Mesenchymal stem cell (in vitro differentiated cells and primary cell): Measurements from ENCODE around the gene TRAPPC2L.

ENCODE experiments used
- DNase-seq: peaks from one replicate; pipeline ENCODE4 v3.0.0-alpha.2; 2013
- H2AFZ ChIP-seq: one replicate; pipeline ENCODE4 v1.6.1; 2013; ENCODE audit warnings: low read depth, mild to moderate bottlenecking, control low read depth, inconsistent platforms, low read length, moderate library complexity
- H2AK5ac ChIP-seq: 2 replicates; pipeline ENCODE4 v1.6.1; 2013; ENCODE audit warnings: low read length, moderate library complexity, mild to moderate bottlenecking, inconsistent platforms; ENCODE audit not compliant: severe bottlenecking
- H2BK120ac ChIP-seq: one replicate; pipeline ENCODE4 v1.6.1; 2013; ENCODE audit warnings: low read depth, mild to moderate bottlenecking, inconsistent platforms, low read length, moderate library complexity
- H2BK12ac ChIP-seq, 2 experiments: one replicate each; pipeline ENCODE4 v1.6.1; 2013; ENCODE audit warnings: inconsistent platforms in 2 of 2, low read length in 2 of 2, mild to moderate bottlenecking in 2 of 2, moderate library complexity in 2 of 2, control low read depth in 1 of 2
- H2BK15ac ChIP-seq: one replicate; pipeline ENCODE4 v1.6.1; 2013; ENCODE audit warnings: mild to moderate bottlenecking, low read depth, inconsistent platforms; ENCODE audit not compliant: poor library complexity, severe bottlenecking
- H2BK5ac ChIP-seq: 2 replicates; pipeline ENCODE4 v1.6.1; 2013; ENCODE audit warnings: low read depth, mild to moderate bottlenecking, low read length, control low read depth, inconsistent platforms; ENCODE audit not compliant: poor library complexity, severe bottlenecking
- H3K14ac ChIP-seq, 2 experiments: one replicate each; pipeline ENCODE4 v1.6.1; 2013; ENCODE audit warnings: inconsistent platforms in 2 of 2, low read length in 2 of 2, control low read depth in 1 of 2, mild to moderate bottlenecking in 1 of 2, moderate library complexity in 1 of 2
- H3K18ac ChIP-seq, 2 experiments: one replicate each; pipeline ENCODE4 v1.6.1; 2013; ENCODE audit warnings: inconsistent platforms in 2 of 2, low read length in 2 of 2, control low read depth in 1 of 2, low read depth in 1 of 2, mild to moderate bottlenecking in 1 of 2
- H3K23ac ChIP-seq, 2 experiments: one replicate each; pipeline ENCODE4 v1.6.1; 2013; ENCODE audit warnings: inconsistent platforms in 2 of 2, low read length in 2 of 2, mild to moderate bottlenecking in 2 of 2, moderate library complexity in 2 of 2, control low read depth in 1 of 2
- H3K27ac ChIP-seq: 2 replicates; pipeline ENCODE4 v1.5.1; 2013; ENCODE audit warnings: mild to moderate bottlenecking, moderate library complexity, low read length, control low read depth, inconsistent platforms; ENCODE audit not compliant: poor library complexity, severe bottlenecking
- H3K27me3 ChIP-seq, 2 experiments: 2 replicates each; pipeline versions ENCODE4 v1.6.1 to v1.7.0; 2013; ENCODE audit warnings: low read length in 2 of 2, mild to moderate bottlenecking in 2 of 2, moderate library complexity in 2 of 2, control low read depth in 1 of 2, inconsistent platforms in 1 of 2; ENCODE audit not compliant: control insufficient read depth in 1 of 2, insufficient read depth in 1 of 2
- H3K36me3 ChIP-seq, 2 experiments: 2 replicates each; pipeline versions ENCODE4 v1.6.1 to v1.7.0; 2013; ENCODE audit warnings: low read length in 2 of 2, control low read depth in 1 of 2, inconsistent platforms in 1 of 2, low read depth in 1 of 2, mild to moderate bottlenecking in 1 of 2; ENCODE audit not compliant: insufficient read depth in 2 of 2, control insufficient read depth in 1 of 2
- H3K4ac ChIP-seq, 2 experiments: one replicate each; pipeline ENCODE4 v1.6.1; 2013; ENCODE audit warnings: inconsistent platforms in 2 of 2, low read length in 2 of 2, mild to moderate bottlenecking in 2 of 2, moderate library complexity in 2 of 2, control low read depth in 1 of 2, low read depth in 1 of 2
- H3K4me1 ChIP-seq: 2 replicates; pipeline ENCODE4 v1.6.1; 2013; ENCODE audit warnings: low read depth, low read length, control low read depth; ENCODE audit not compliant: control insufficient read depth, insufficient read depth
- H3K4me2 ChIP-seq: 2 replicates; pipeline ENCODE4 v1.6.1; 2013; ENCODE audit warnings: low read length, mild to moderate bottlenecking, inconsistent platforms; ENCODE audit not compliant: poor library complexity, severe bottlenecking
- H3K4me3 ChIP-seq, 2 experiments: 2 replicates each; pipeline versions ENCODE4 v1.5.1 to v1.7.0; 2013; ENCODE audit warnings: low read length in 2 of 2, mild to moderate bottlenecking in 2 of 2, control low read depth in 1 of 2, low read depth in 1 of 2; ENCODE audit not compliant: insufficient read depth in 1 of 2
- H3K79me1 ChIP-seq: replicated peaks from 2 replicates; pipeline ENCODE4 v1.6.1; 2013; ENCODE audit warnings: mild to moderate bottlenecking, control low read depth, low read length, inconsistent platforms; ENCODE audit not compliant: poor library complexity, severe bottlenecking
- H3K9ac ChIP-seq: 2 replicates; pipeline ENCODE4 v1.7.0; 2013; ENCODE audit warnings: mild to moderate bottlenecking, low read length, moderate library complexity
- H3K9me3 ChIP-seq: 2 replicates; pipeline ENCODE4 v1.7.0; 2013; ENCODE audit warnings: mild to moderate bottlenecking, low read length; ENCODE audit not compliant: control insufficient read depth
- H4K8ac ChIP-seq: one replicate; pipeline ENCODE4 v1.6.1; 2013; ENCODE audit warnings: inconsistent platforms, mild to moderate bottlenecking, low read length, moderate library complexity
- H4K91ac ChIP-seq: one replicate; pipeline ENCODE4 v1.6.1; 2013; ENCODE audit warnings: mild to moderate bottlenecking, low read length, inconsistent platforms
- WGBS: methylation state at CpG from one replicate; pipeline ENCODE4 v1.1.7; 2013; ENCODE audit warnings: mixed read lengths; 5-methylcytosine and 5-hydroxymethylcytosine counted together

TRAPPC2L gene

GRCh38 chr16:88901718-88902337, 44.9 kb downstream of the TRAPPC2L start:
- Histone ChIP-seq H3K18ac (no peak overlapping the region), H3K36me3 (no peaks in the 10 kb centered on the region), H2BK12ac (no peak overlapping the region), H2BK15ac (no peak overlapping the region), H3K4me2 (no peak overlapping the region), H3K4me1 (peaks cover 2% of the 10 kb centered on the region), H3K4me3 (no peak overlapping the region), H4K8ac (no peak overlapping the region), H3K79me1 (no peaks in the 10 kb centered on the region), H3K23ac (no peak overlapping the region), H2AK5ac (no peak overlapping the region), H3K27me3 (peaks cover 9 to 42% of the 10 kb centered on the region in 2 experiments), H3K9ac (no peak overlapping the region), H3K9me3 (no peaks in the 10 kb centered on the region), H3K27ac (no peak overlapping the region), H3K4ac (no peak overlapping the region), H4K91ac (no peak overlapping the region), H2BK120ac (no peak overlapping the region), H2BK5ac (no peak overlapping the region), H2AFZ (no peak overlapping the region), H3K14ac (no peak overlapping the region)
- no peak for DNase-seq
- 86% methylated on average over 26 of the region's 26 CpGs for WGBS

GRCh38 chr16:88902744-88903143, 45.8 kb downstream of the TRAPPC2L start:
- peaks cover 9 to 37% of the 10 kb centered on the region in 2 experiments for H3K27me3 ChIP-seq
- WGBS: 86% methylated on average over 16 of the region's 16 CpGs
- no peaks in the 10 kb centered on the region for H3K9me3 ChIP-seq
- H2BK15ac ChIP-seq: no peak overlapping the region
- no peak overlapping the region for H3K4me2 ChIP-seq
- H3K36me3 ChIP-seq: no peaks in the 10 kb centered on the region
- H2BK120ac ChIP-seq: no peak overlapping the region
- H2AFZ ChIP-seq: no peak overlapping the region
- no peak overlapping the region for H3K27ac ChIP-seq
- H3K14ac ChIP-seq: no peak overlapping the region
- no peak overlapping the region for H4K8ac ChIP-seq
- no peak overlapping the region for H2AK5ac ChIP-seq
- no peak overlapping the region for H3K9ac ChIP-seq
- no peak for DNase-seq
- no peak overlapping the region for H3K18ac ChIP-seq
- H2BK12ac ChIP-seq: no peak overlapping the region
- H3K23ac ChIP-seq: no peak overlapping the region
- H4K91ac ChIP-seq: no peak overlapping the region
- no peak overlapping the region for H3K4me3 ChIP-seq
- no peaks in the 10 kb centered on the region for H3K79me1 ChIP-seq
- no peak overlapping the region for H2BK5ac ChIP-seq
- H3K4ac ChIP-seq: no peak overlapping the region
- H3K4me1 ChIP-seq: peaks cover 4% of the 10 kb centered on the region

GRCh38 chr16:88903267-88903666, 46.3 kb downstream of the TRAPPC2L start:
- H2BK12ac ChIP-seq: no peak overlapping the region
- 97% methylated on average over 11 of the region's 14 CpGs for WGBS
- no peak overlapping the region for H2BK15ac ChIP-seq
- H3K9me3 ChIP-seq: no peaks in the 10 kb centered on the region
- no peak overlapping the region for H3K18ac ChIP-seq
- no peaks in the 10 kb centered on the region for H3K36me3 ChIP-seq
- H3K9ac ChIP-seq: no peak overlapping the region
- H3K14ac ChIP-seq: no peak overlapping the region
- H2BK5ac ChIP-seq: no peak overlapping the region
- H3K27me3 ChIP-seq: peaks cover 9 to 36% of the 10 kb centered on the region in 2 experiments
- H3K23ac ChIP-seq: no peak overlapping the region
- H2AK5ac ChIP-seq: no peak overlapping the region
- no peak overlapping the region for H3K27ac ChIP-seq
- no peak overlapping the region for H3K4ac ChIP-seq
- H3K79me1 ChIP-seq: no peaks in the 10 kb centered on the region
- H4K8ac ChIP-seq: no peak overlapping the region
- H2BK120ac ChIP-seq: no peak overlapping the region
- DNase-seq: no peak
- H3K4me2 ChIP-seq: no peak overlapping the region
- no peak overlapping the region for H4K91ac ChIP-seq
- peaks cover 7% of the 10 kb centered on the region for H3K4me1 ChIP-seq
- H2AFZ ChIP-seq: no peak overlapping the region
- no peak overlapping the region for H3K4me3 ChIP-seq

- Histone ChIP-seq H3K36me3 (no peaks in the 10 kb centered on the region), H3K79me1 (no peaks in the 10 kb centered on the region), H3K18ac (no peak overlapping the region), H3K9ac (no peak overlapping the region), H3K4me3 (no peak overlapping the region), H2AK5ac (no peak overlapping the region), H3K23ac (no peak overlapping the region), H3K9me3 (no peaks in the 10 kb centered on the region), H2AFZ (no peak overlapping the region), H3K27me3 (peaks cover 0 to 40% of the 10 kb centered on the region in 2 experiments), H2BK120ac (no peak overlapping the region), H4K91ac (no peak overlapping the region), H2BK5ac (no peak overlapping the region), H2BK12ac (no peak overlapping the region), H3K4me1 (peaks cover 8% of the 10 kb centered on the region), H3K14ac (no peak overlapping the region), H2BK15ac (no peak overlapping the region), H3K4ac (no peak overlapping the region), H3K27ac (no peak overlapping the region), H3K4me2 (no peak overlapping the region), H4K8ac (no peak overlapping the region)
- WGBS: 93% methylated on average over 20 of the region's 21 CpGs
- DNase-seq: no peak
Observed at GRCh38 chr16:88904676-88905365, 47.9 kb downstream of the TRAPPC2L start.
